Thyroid gland (tissue), 4 donors: ENCODE results near the gene KPNA3.

Experiments used
- POLR2A ChIP-seq, 2 donors: fragments of 450-650 bp; IDR thresholded peaks; one replicate each; pipeline ENCODE4 v1.6.1; 2017; ENCODE audit warnings: antibody characterized with exemption in 2 of 2, mild to moderate bottlenecking in 2 of 2, moderate library complexity in 1 of 2
- TF ChIP-seq, protein P1 (sequence below), 6 experiments: fragments of 200-600 bp in 3 of 6; fragments of 450-650 bp in 3 of 6; sonication (generic) in 3 of 6; IDR thresholded peaks; one replicate each; pipeline ENCODE4 v1.5.1; 2016 to 2019; ENCODE audit warnings: antibody characterized with exemption in 6 of 6, mild to moderate bottlenecking in 2 of 6, inconsistent platforms in 1 of 6, moderate library complexity in 1 of 6

DNA sequence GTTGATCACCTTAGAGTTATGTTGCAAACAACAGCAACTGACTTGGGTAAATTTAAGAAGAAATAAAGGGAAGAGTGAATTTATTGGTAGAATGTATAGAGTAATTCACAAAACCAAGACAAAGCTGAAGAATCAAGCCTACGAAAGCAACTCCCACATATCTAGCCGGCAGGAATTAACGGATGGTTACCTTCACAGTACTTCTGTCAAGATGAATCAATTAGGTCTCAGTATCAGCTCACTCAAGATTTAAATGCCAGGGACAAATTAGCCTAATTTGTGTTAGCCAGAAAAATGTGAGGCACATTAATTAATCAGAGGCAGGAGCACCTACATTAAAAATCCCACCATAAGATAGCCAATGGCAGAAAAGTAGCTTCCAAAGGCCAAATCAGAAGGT lies 10.7 kb downstream of the KPNA3 start:
- TF ChIP-seq, protein P1, sequence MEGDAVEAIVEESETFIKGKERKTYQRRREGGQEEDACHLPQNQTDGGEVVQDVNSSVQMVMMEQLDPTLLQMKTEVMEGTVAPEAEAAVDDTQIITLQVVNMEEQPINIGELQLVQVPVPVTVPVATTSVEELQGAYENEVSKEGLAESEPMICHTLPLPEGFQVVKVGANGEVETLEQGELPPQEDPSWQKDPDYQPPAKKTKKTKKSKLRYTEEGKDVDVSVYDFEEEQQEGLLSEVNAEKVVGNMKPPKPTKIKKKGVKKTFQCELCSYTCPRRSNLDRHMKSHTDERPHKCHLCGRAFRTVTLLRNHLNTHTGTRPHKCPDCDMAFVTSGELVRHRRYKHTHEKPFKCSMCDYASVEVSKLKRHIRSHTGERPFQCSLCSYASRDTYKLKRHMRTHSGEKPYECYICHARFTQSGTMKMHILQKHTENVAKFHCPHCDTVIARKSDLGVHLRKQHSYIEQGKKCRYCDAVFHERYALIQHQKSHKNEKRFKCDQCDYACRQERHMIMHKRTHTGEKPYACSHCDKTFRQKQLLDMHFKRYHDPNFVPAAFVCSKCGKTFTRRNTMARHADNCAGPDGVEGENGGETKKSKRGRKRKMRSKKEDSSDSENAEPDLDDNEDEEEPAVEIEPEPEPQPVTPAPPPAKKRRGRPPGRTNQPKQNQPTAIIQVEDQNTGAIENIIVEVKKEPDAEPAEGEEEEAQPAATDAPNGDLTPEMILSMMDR (IDR thresholded peaks at IDR 0.05): no peak
- TF ChIP-seq POLR2A (IDR thresholded peaks at IDR 0.05): no peak
